Neural crest cell (in vitro differentiated cells): ENCODE results near the gene AKT2. TPM values are rescaled to one million over a fixed set of nuclear protein-coding genes. Genes with fewer than 3 reads are reported as not detected.
A peak's percentile ranks its signal among the peaks of the same experiment; 100 is the strongest.

Source experiments
- DNase-seq: peaks from one replicate; pipeline ENCODE4 v3.0.0; 2021; ENCODE audit warnings: low read depth, mixed read lengths, low spot score
- H3K27ac Mint-ChIP-seq: one replicate; pipeline ENCODE4 v1.8.0; 2021; ENCODE audit warnings: mild to moderate bottlenecking, mixed read lengths; ENCODE audit not compliant: unreplicated experiment
- H3K27me3 Mint-ChIP-seq: 2 replicates; pipeline ENCODE4 v1.8.0; 2021; ENCODE audit warnings: low read depth, mild to moderate bottlenecking, mixed read lengths
- H3K36me3 Mint-ChIP-seq: 2 replicates; pipeline ENCODE4 v1.8.0; 2021; ENCODE audit warnings: low read depth, mild to moderate bottlenecking, mixed read lengths
- H3K4me1 Mint-ChIP-seq: 2 replicates; pipeline ENCODE4 v1.8.0; 2021; ENCODE audit warnings: mixed read lengths
- H3K4me3 Mint-ChIP-seq: one replicate; pipeline ENCODE4 v1.8.0; 2021; ENCODE audit warnings: mild to moderate bottlenecking, mixed read lengths
- H3K9me3 Mint-ChIP-seq: 2 replicates; pipeline ENCODE4 v1.8.0; 2021; ENCODE audit warnings: mixed read lengths
- CTCF ChIP-seq: fragments of 200-600 bp; sonication (generic); conservative IDR thresholded peaks from 2 replicates; pipeline ENCODE4 v1.5.0; 2021; ENCODE audit warnings: antibody characterized with exemption, mild to moderate bottlenecking
- total RNA-seq: library from RNA; stranded (reverse); gene quantifications from 2 replicates; pipeline ENCODE4 v1.2.1, GENCODE V29; 2021

The AKT2 gene
- total RNA-seq, 1 donor from 2014 or later: 147 TPM

- Mint-ChIP-seq H3K4me3 (no peak overlapping the region), H3K27me3 (no peaks in the 10 kb centered on the region), H3K4me1 (peaks cover 11% of the 10 kb centered on the region), H3K9me3 (no peaks in the 10 kb centered on the region), H3K36me3 (no peaks in the 10 kb centered on the region), H3K27ac (peak overlapping the region; percentile 16)
- TF ChIP-seq CTCF: no peak
- DNase-seq: no peak
Observed at GRCh38 chr19:40244579-40245317, 40.4 kb downstream of the AKT2 start.

- H3K9me3 Mint-ChIP-seq: no peaks in the 10 kb centered on the region
- no peaks in the 10 kb centered on the region for H3K36me3 Mint-ChIP-seq
- H3K27ac Mint-ChIP-seq: no peak overlapping the region
- TF ChIP-seq CTCF: no peak
- H3K4me3 Mint-ChIP-seq: no peak overlapping the region
- DNase-seq: no peak
- H3K4me1 Mint-ChIP-seq: peaks cover 11% of the 10 kb centered on the region
- H3K27me3 Mint-ChIP-seq: no peaks in the 10 kb centered on the region
Observed at GRCh38 chr19:40243181-40243580, 42.0 kb downstream of the AKT2 start.

GRCh38 chr19:40242480-40242879 lies 42.7 kb downstream of the AKT2 start:
- H3K4me3 Mint-ChIP-seq: no peak overlapping the region
- no peak for DNase-seq
- no peaks in the 10 kb centered on the region for H3K36me3 Mint-ChIP-seq
- no peak for TF ChIP-seq CTCF
- H3K27ac Mint-ChIP-seq: no peak overlapping the region
- H3K27me3 Mint-ChIP-seq: no peaks in the 10 kb centered on the region
- H3K4me1 Mint-ChIP-seq: peaks cover 11% of the 10 kb centered on the region
- H3K9me3 Mint-ChIP-seq: no peaks in the 10 kb centered on the region

- no peak overlapping the region for H3K27ac Mint-ChIP-seq
- H3K9me3 Mint-ChIP-seq: no peaks in the 10 kb centered on the region
- peaks cover 2% of the 10 kb centered on the region for H3K36me3 Mint-ChIP-seq
- H3K4me1 Mint-ChIP-seq: peaks cover 11% of the 10 kb centered on the region
- no peak overlapping the region for H3K4me3 Mint-ChIP-seq
- no peak for DNase-seq
- no peaks in the 10 kb centered on the region for H3K27me3 Mint-ChIP-seq
- TF ChIP-seq CTCF: no peak
Observed at GRCh38 chr19:40241809-40242384, 43.2 kb downstream of the AKT2 start.

GRCh38 chr19:40241125-40241808 lies 43.9 kb downstream of the AKT2 start:
- H3K4me1 Mint-ChIP-seq: peaks cover 11% of the 10 kb centered on the region
- TF ChIP-seq CTCF: no peak
- no peaks in the 10 kb centered on the region for H3K9me3 Mint-ChIP-seq
- H3K36me3 Mint-ChIP-seq: peaks cover 4% of the 10 kb centered on the region
- H3K4me3 Mint-ChIP-seq: no peak overlapping the region
- H3K27me3 Mint-ChIP-seq: no peaks in the 10 kb centered on the region
- no peak overlapping the region for H3K27ac Mint-ChIP-seq
- no peak for DNase-seq
